CD14-positive monocyte (primary cell): ENCODE results near the gene NOB1. TPM values are rescaled to one million over a fixed set of nuclear protein-coding genes. Genes with fewer than 3 reads are reported as not detected.
"Not testable (repeated sequence)": the region's sequence is repeated elsewhere in the genome, so short reads cannot be mapped to it uniquely, and the experiment has no call there.

Source experiments
- DNase-seq, 3 donors: peaks; one replicate each; pipeline ENCODE4 v3.0.0-alpha.2; 2011 to 2022
- H2AFZ ChIP-seq: 2 replicates; pipeline ENCODE4 v1.6.0; 2012; ENCODE audit warnings: mild to moderate bottlenecking, low read depth, low read length, inconsistent platforms; ENCODE audit not compliant: insufficient read depth, poor library complexity, severe bottlenecking
- H3K27ac ChIP-seq, 2 donors: 1 replicate in 1 of 2; 2 replicates in 1 of 2; pipeline ENCODE4 v1.5.1; 2012 to 2013; ENCODE audit warnings: low read length in 2 of 2, control low read depth in 1 of 2, inconsistent platforms in 1 of 2, low read depth in 1 of 2, mild to moderate bottlenecking in 1 of 2
- H3K27me3 ChIP-seq, 2 donors: one replicate each; pipeline versions ENCODE4 v1.6.0 to v1.6.1; 2011 to 2013; ENCODE audit warnings: low read length in 2 of 2; ENCODE audit not compliant: control insufficient read depth in 2 of 2, insufficient read depth in 2 of 2
- H3K36me3 ChIP-seq, 2 donors: replicated peaks in 1 of 2; 1 replicate in 1 of 2; 2 replicates in 1 of 2; pipeline versions ENCODE4 v1.5.1 to v1.6.1; 2012 to 2013; ENCODE audit warnings: low read length in 2 of 2, control low read depth in 1 of 2, inconsistent platforms in 1 of 2, mild to moderate bottlenecking in 1 of 2; ENCODE audit not compliant: insufficient read depth in 2 of 2, control insufficient read depth in 1 of 2
- H3K4me1 ChIP-seq, 2 donors: 1 replicate in 1 of 2; 2 replicates in 1 of 2; pipeline versions ENCODE4 v1.5.1 to v1.6.1; 2012 to 2013; ENCODE audit warnings: low read length in 2 of 2, control low read depth in 1 of 2, inconsistent platforms in 1 of 2, mild to moderate bottlenecking in 1 of 2, moderate library complexity in 1 of 2; ENCODE audit not compliant: insufficient read depth in 2 of 2, control insufficient read depth in 1 of 2
- H3K4me2 ChIP-seq: replicated peaks from 2 replicates; pipeline ENCODE3; 2012; ENCODE audit warnings: low read length, moderate library complexity, mild to moderate bottlenecking; ENCODE audit not compliant: poor library complexity, severe bottlenecking; ENCODE audit errors: extremely low read depth
- H3K4me3 ChIP-seq, 3 experiments: fragments of 200-600 bp in 1 of 3; sonication (generic) in 1 of 3; replicated peaks in 1 of 3; 1 replicate in 2 of 3; 2 replicates in 1 of 3; pipeline ENCODE4 v1.5.1; 2011 to 2013; ENCODE audit warnings: low read length in 3 of 3, mild to moderate bottlenecking in 3 of 3, control low read depth in 2 of 3, low read depth in 2 of 3, inconsistent platforms in 1 of 3, moderate library complexity in 1 of 3
- H3K79me2 ChIP-seq: 2 replicates; pipeline ENCODE4 v1.6.0; 2012; ENCODE audit warnings: mild to moderate bottlenecking, control low read depth, inconsistent platforms, low read length, moderate library complexity; ENCODE audit not compliant: insufficient read depth
- H3K9ac ChIP-seq: 2 replicates; pipeline ENCODE4 v1.6.0; 2017; ENCODE audit warnings: low read length, mild to moderate bottlenecking; ENCODE audit not compliant: insufficient read depth, poor library complexity, severe bottlenecking
- H3K9me3 ChIP-seq, 2 donors: replicated peaks in 1 of 2; 1 replicate in 1 of 2; 2 replicates in 1 of 2; pipeline versions ENCODE4 v1.5.1 to v1.6.1; 2012 to 2013; ENCODE audit warnings: low read length in 2 of 2, control low read depth in 1 of 2; ENCODE audit not compliant: control insufficient read depth in 1 of 2, insufficient read depth in 1 of 2
- H4K20me1 ChIP-seq: 2 replicates; pipeline ENCODE4 v1.6.0; 2012; ENCODE audit warnings: mild to moderate bottlenecking, low read length, control low read depth, moderate library complexity; ENCODE audit not compliant: insufficient read depth
- H3K27ac Mint-ChIP-seq, 7 donors: one replicate each; pipeline ENCODE4 v1.8.0; 2020; ENCODE audit warnings: mild to moderate bottlenecking in 7 of 7, mixed read lengths in 7 of 7, moderate library complexity in 6 of 7, inconsistent platforms in 2 of 7
- H3K27me3 Mint-ChIP-seq, 3 donors: one replicate each; pipeline ENCODE4 v1.8.0; 2021 to 2022; ENCODE audit warnings: low read depth in 3 of 3, mild to moderate bottlenecking in 3 of 3, mixed read lengths in 3 of 3, moderate library complexity in 3 of 3, inconsistent platforms in 1 of 3
- H3K36me3 Mint-ChIP-seq, 2 donors: one replicate each; pipeline ENCODE4 v1.8.0; 2020; ENCODE audit warnings: mixed read lengths in 2 of 2, inconsistent platforms in 1 of 2, mild to moderate bottlenecking in 1 of 2
- H3K4me1 Mint-ChIP-seq: one replicate; pipeline ENCODE4 v1.8.0; 2020; ENCODE audit warnings: mild to moderate bottlenecking, mixed read lengths
- H3K4me3 Mint-ChIP-seq, 2 donors: one replicate each; pipeline ENCODE4 v1.8.0; 2020; ENCODE audit warnings: mild to moderate bottlenecking in 2 of 2, mixed read lengths in 2 of 2, moderate library complexity in 1 of 2
- H3K9me3 Mint-ChIP-seq, 7 donors: one replicate each; pipeline ENCODE4 v1.8.0; 2020 to 2022; ENCODE audit warnings: mixed read lengths in 7 of 7, mild to moderate bottlenecking in 6 of 7, moderate library complexity in 6 of 7, inconsistent platforms in 2 of 7
- CTCF ChIP-seq: fragments of 200-600 bp; IDR thresholded peaks from one replicate; pipeline ENCODE4 v1.8.0; 2022; ENCODE audit warnings: antibody characterized with exemption, mild to moderate bottlenecking
- WGBS: methylation state at CpG from one replicate; pipeline ENCODE4 v1.1.5; 2013; ENCODE audit warnings: missing lambda C conversion rate; ENCODE audit not compliant: insufficient coverage; 5-methylcytosine and 5-hydroxymethylcytosine counted together
- intact Hi-C, 2 donors: fragments of 100-400 bp; cut with micrococcal nuclease; formaldehyde crosslinking; loops; one replicate each; pipeline versions ENCODE4 v1.15.0 to v1.15.1; 2023
- polyA plus RNA-seq, 3 donors: library from polyadenylated mRNA; depleted of rRNA in 1 of 3; unstranded in 2 of 3; stranded (reverse) in 1 of 3; fragments of 300-500 nt in 2 of 3; fragments of >200 nt in 1 of 3; fragmentation: Illumina TruSeq in 2 of 3; gene quantifications; 1 replicate in 2 of 3; 2 replicates in 1 of 3; pipeline ENCODE4 v1.2.3, GENCODE V29; 2012 to 2021

NOB1 gene
- polyA plus RNA-seq, 3 donors, result 15.7 to 27.5 (median 18.0) TPM

GRCh38 chr16:69741519-69741918, 13.2 kb downstream of the NOB1 start:
- H3K36me3 ChIP-seq, result peaks cover 60 to 69% of the 10 kb centered on the region in 2 donors
- peaks cover 56 to 69% of the 10 kb centered on the region in 2 donors for H3K36me3 Mint-ChIP-seq
- WGBS, result 100% methylated on average over 1 of the region's 8 CpGs

GRCh38 chr16:69732101-69732500, 22.6 kb downstream of the NOB1 start:
- Mint-ChIP-seq H3K4me1 (peaks cover 3% of the 10 kb centered on the region), H3K4me3 (no peak overlapping the region), H3K27ac (no peak overlapping the region), H3K36me3 (no peaks in the 10 kb centered on the region), H3K27me3 (peaks cover 1 to 2% (median 1%) of the 10 kb centered on the region in 3 donors), H3K9me3 (no peaks in the 10 kb centered on the region)
- H3K4me1 ChIP-seq, result peaks cover 5 to 6% of the 10 kb centered on the region in 2 donors
- H3K36me3 ChIP-seq, result no peaks in the 10 kb centered on the region
- DNase-seq, result no peak
- no peak overlapping the region for H3K9ac ChIP-seq
- no peak overlapping the region for H3K4me3 ChIP-seq
- H3K27ac ChIP-seq, result no peak overlapping the region
- TF ChIP-seq CTCF, result no peak
- no peak overlapping the region for H2AFZ ChIP-seq
- no peaks in the 10 kb centered on the region for H3K79me2 ChIP-seq
- no peaks in the 10 kb centered on the region for H3K27me3 ChIP-seq
- H3K4me2 ChIP-seq, result no peak overlapping the region
- 97% methylated on average over 5 of the region's 6 CpGs for WGBS
- H3K9me3 ChIP-seq, result no peaks in the 10 kb centered on the region
- intact Hi-C loops, result no loop called here
- H4K20me1 ChIP-seq, result no peaks in the 10 kb centered on the region

More at GRCh38 chr16:69741519-69741918, 13.2 kb downstream of the NOB1 start:
- Histone ChIP-seq H3K9me3 (no peaks in the 10 kb centered on the region), H4K20me1 (no peaks in the 10 kb centered on the region), H3K9ac (no peak overlapping the region), H3K4me2 (no peak overlapping the region), H2AFZ (no peak overlapping the region), H3K27me3 (no peaks in the 10 kb centered on the region), H3K4me3 (no peak overlapping the region), H3K4me1 (no peaks in the 10 kb centered on the region), H3K27ac (no peak overlapping the region), H3K79me2 (no peaks in the 10 kb centered on the region)
- H3K27ac Mint-ChIP-seq, result no peak overlapping the region
- H3K4me1 Mint-ChIP-seq, result peaks cover 2% of the 10 kb centered on the region
- peaks cover 0 to 4% (median 0%) of the 10 kb centered on the region in 7 donors for H3K9me3 Mint-ChIP-seq
- no peaks in the 10 kb centered on the region for H3K27me3 Mint-ChIP-seq
- no peak overlapping the region for H3K4me3 Mint-ChIP-seq
- DNase-seq, result no peak
- intact Hi-C loops, result no loop called here
- no peak for TF ChIP-seq CTCF

GRCh38 chr16:69731280-69731679, 23.4 kb downstream of the NOB1 start:
- H4K20me1 ChIP-seq, result not testable (repeated sequence)

More at GRCh38 chr16:69731280-69731679, 23.4 kb downstream of the NOB1 start:
- intact Hi-C loops, H3K27me3 ChIP-seq, H3K27ac ChIP-seq, H3K36me3 ChIP-seq, H3K79me2 ChIP-seq, H3K9me3 ChIP-seq, H3K4me3 ChIP-seq, H3K9ac ChIP-seq, H3K4me3 Mint-ChIP-seq, H3K27me3 Mint-ChIP-seq, H3K36me3 Mint-ChIP-seq, H2AFZ ChIP-seq, H3K4me2 ChIP-seq, DNase-seq, H3K9me3 Mint-ChIP-seq: not testable (repeated sequence)
- 100% methylated on average over 1 of the region's 5 CpGs for WGBS
- peaks cover 11 to 14% of the 10 kb centered on the region in 2 donors for H3K4me1 ChIP-seq
- H3K4me1 Mint-ChIP-seq, result peaks cover 11% of the 10 kb centered on the region
- H3K27ac Mint-ChIP-seq, result peak overlapping the region in 1 of 7 donors; percentile 57
